ENCODE data around the gene SLC9A9.
"Not testable (repeated sequence)": the region's sequence is repeated elsewhere in the genome, so short reads cannot be mapped to it uniquely, and the experiment has no call there.

The SLC9A9 gene

GRCh38 chr3:143810166-143810952, 37.9 kb downstream of the SLC9A9 start:
- no peak for DNase-seq (ENCODE audit: low read depth in 2 of 2)

GRCh38 chr3:143809121-143809621, 39.1 kb downstream of the SLC9A9 start:
- no peak for DNase-seq (ENCODE audit: low read depth in 2 of 2)

GRCh38 chr3:143808030-143808429, 40.2 kb downstream of the SLC9A9 start:
- DNase-seq (ENCODE audit: low read depth in 2 of 2): no peak

- DNase-seq (ENCODE audit: low read depth in 2 of 2): no peak
Observed at GRCh38 chr3:143806038-143806437, 42.2 kb downstream of the SLC9A9 start.

- not testable (repeated sequence) for DNase-seq (ENCODE audit: low read depth in 2 of 2)
Observed at GRCh38 chr3:143805476-143805875, 42.8 kb downstream of the SLC9A9 start.

- DNase-seq (ENCODE audit: low read depth in 2 of 2): not testable (repeated sequence)
Observed at GRCh38 chr3:143801046-143801445, 47.2 kb downstream of the SLC9A9 start.

- not testable (repeated sequence) for DNase-seq (ENCODE audit: low read depth in 2 of 2)
Observed at GRCh38 chr3:143798151-143798550, 50.1 kb downstream of the SLC9A9 start.

- DNase-seq (ENCODE audit: low read depth in 2 of 2): no peak
Observed at GRCh38 chr3:143795874-143796273, 52.4 kb downstream of the SLC9A9 start.

GRCh38 chr3:143794793-143795462, 53.3 kb downstream of the SLC9A9 start:
- no peak for DNase-seq (ENCODE audit: low read depth in 2 of 2)

GRCh38 chr3:143793971-143794370, 54.3 kb downstream of the SLC9A9 start:
- DNase-seq (ENCODE audit: low read depth in 2 of 2): no peak

- no peak for DNase-seq (ENCODE audit: low read depth in 2 of 2)
Observed at GRCh38 chr3:143791386-143791785, 56.9 kb downstream of the SLC9A9 start.

GRCh38 chr3:143786219-143787191, 61.8 kb downstream of the SLC9A9 start:
- no peak for DNase-seq (ENCODE audit: low read depth in 2 of 2)

GRCh38 chr3:143784446-143784845, 63.8 kb downstream of the SLC9A9 start:
- DNase-seq (ENCODE audit: low read depth in 2 of 2): no peak

- DNase-seq (ENCODE audit: low read depth in 2 of 2): no peak
Observed at GRCh38 chr3:143783851-143784370, 64.4 kb downstream of the SLC9A9 start.

GRCh38 chr3:143775459-143775858, 72.8 kb downstream of the SLC9A9 start:
- no peak for DNase-seq (ENCODE audit: low read depth in 2 of 2)

- no peak for DNase-seq (ENCODE audit: low read depth in 2 of 2)
Observed at GRCh38 chr3:143771939-143772338, 76.3 kb downstream of the SLC9A9 start.

GRCh38 chr3:143771258-143771657, 77.0 kb downstream of the SLC9A9 start:
- no peak for DNase-seq (ENCODE audit: low read depth in 2 of 2)

GRCh38 chr3:143770391-143770790, 77.9 kb downstream of the SLC9A9 start:
- no peak for DNase-seq (ENCODE audit: low read depth in 2 of 2)

GRCh38 chr3:143769616-143770015, 78.7 kb downstream of the SLC9A9 start:
- DNase-seq (ENCODE audit: low read depth in 2 of 2): no peak

GRCh38 chr3:143764840-143765239, 83.4 kb downstream of the SLC9A9 start:
- no peak for DNase-seq (ENCODE audit: low read depth in 2 of 2)

GRCh38 chr3:143763564-143764162, 84.6 kb downstream of the SLC9A9 start:
- no peak for DNase-seq (ENCODE audit: low read depth in 2 of 2)
